Activated naive CD8-positive, alpha-beta T cell treated with anti-CD3 and anti-CD28 coated beads, Interleukin-2, amount 50 U/mL, for 24 hours (primary cell): ENCODE data around the gene GFRA3.
"Not testable (repeated sequence)": the region's sequence is repeated elsewhere in the genome, so short reads cannot be mapped to it uniquely, and the experiment has no call there.

Source experiments
- ATAC-seq: fragments of 150-1000 bp; cut with Tn5 transposase; one replicate; pipeline ENCODE4 v1.10.0; 2021
- DNase-seq: peaks from one replicate; pipeline ENCODE4 v3.0.0; 2021
- H3K27ac Mint-ChIP-seq: one replicate; pipeline ENCODE4 v1.8.0; 2021; ENCODE audit warnings: mild to moderate bottlenecking, mixed read lengths
- H3K27me3 Mint-ChIP-seq: one replicate; pipeline ENCODE4 v1.8.0; 2021; ENCODE audit warnings: mixed read lengths
- H3K36me3 Mint-ChIP-seq: one replicate; pipeline ENCODE4 v1.8.0; 2021; ENCODE audit warnings: low read depth, mixed read lengths
- H3K4me1 Mint-ChIP-seq: one replicate; pipeline ENCODE4 v1.8.0; 2021; ENCODE audit warnings: mixed read lengths
- H3K4me3 Mint-ChIP-seq: one replicate; pipeline ENCODE4 v1.8.0; 2021; ENCODE audit warnings: mild to moderate bottlenecking, moderate library complexity, mixed read lengths
- H3K9me3 Mint-ChIP-seq: one replicate; pipeline ENCODE4 v1.8.0; 2021; ENCODE audit warnings: mixed read lengths

The GFRA3 gene, protein sequence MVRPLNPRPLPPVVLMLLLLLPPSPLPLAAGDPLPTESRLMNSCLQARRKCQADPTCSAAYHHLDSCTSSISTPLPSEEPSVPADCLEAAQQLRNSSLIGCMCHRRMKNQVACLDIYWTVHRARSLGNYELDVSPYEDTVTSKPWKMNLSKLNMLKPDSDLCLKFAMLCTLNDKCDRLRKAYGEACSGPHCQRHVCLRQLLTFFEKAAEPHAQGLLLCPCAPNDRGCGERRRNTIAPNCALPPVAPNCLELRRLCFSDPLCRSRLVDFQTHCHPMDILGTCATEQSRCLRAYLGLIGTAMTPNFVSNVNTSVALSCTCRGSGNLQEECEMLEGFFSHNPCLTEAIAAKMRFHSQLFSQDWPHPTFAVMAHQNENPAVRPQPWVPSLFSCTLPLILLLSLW

GRCh38 chr5:138274189-138274853 is at the start of gene GFRA3:
Gene GFRA3 (minus strand): TSS chr5:138274621. CDS start chr5:138274424, 197 bp downstream.
- peaks cover 38% of the 10 kb centered on the region for H3K27me3 Mint-ChIP-seq
- peak within 1 kb of the TSS; percentile 78 for H3K4me3 Mint-ChIP-seq
- peaks cover 9% of the 10 kb centered on the region for H3K4me1 Mint-ChIP-seq
- DNase-seq: peak; percentile 14
- H3K9me3 Mint-ChIP-seq: no peaks in the 10 kb centered on the region
- ATAC-seq: peak; percentile 55
- no peaks in the 10 kb centered on the region for H3K36me3 Mint-ChIP-seq
- peak within 1 kb of the TSS; percentile 62 for H3K27ac Mint-ChIP-seq

DNA sequence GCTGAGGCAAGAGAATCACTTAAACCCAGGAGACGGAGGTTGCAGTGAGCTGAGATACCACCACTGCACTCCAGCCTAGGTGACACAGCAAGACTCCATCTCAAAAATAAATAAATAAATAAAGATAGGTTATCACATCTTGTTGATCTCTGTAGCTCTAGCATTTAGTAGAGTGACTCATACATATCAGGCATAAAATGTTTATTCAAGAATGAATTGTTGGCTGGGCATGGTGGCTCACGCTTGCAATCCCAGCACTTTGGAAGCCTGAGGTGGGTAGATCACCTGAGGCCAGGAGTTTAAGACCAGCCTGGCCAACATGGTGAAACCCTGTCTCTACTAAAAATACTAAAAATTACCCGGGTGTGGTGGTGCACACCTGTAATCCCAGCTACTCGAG is 43.8 kb upstream of the GFRA3 start:
- not testable (repeated sequence) for H3K4me3 Mint-ChIP-seq, H3K27me3 Mint-ChIP-seq, H3K4me1 Mint-ChIP-seq, H3K27ac Mint-ChIP-seq, DNase-seq, H3K36me3 Mint-ChIP-seq, ATAC-seq, H3K9me3 Mint-ChIP-seq

DNA sequence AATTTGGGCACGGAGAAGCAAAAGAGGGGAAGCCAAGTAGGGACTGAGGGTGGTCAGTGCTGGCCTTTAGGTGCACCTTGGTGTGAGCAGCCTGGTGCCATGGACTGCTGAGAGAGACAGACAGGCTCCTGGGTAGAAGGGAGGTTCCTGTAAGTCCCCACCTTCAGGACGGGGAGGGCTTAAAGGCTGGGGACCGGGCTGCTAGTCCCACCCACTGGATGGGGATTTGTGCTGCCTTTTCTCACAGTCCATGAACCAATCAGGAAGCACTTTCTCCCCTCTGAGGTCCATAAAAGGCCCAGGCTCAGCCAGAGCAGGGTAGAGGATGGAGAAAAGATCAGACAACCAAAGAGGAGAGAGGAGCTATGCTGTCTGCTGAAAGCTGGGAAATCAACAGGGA is 41.9 kb upstream of the GFRA3 start:
- no peak overlapping the region for H3K27ac Mint-ChIP-seq
- no peak overlapping the region for H3K4me3 Mint-ChIP-seq
- DNase-seq: no peak
- no peaks in the 10 kb centered on the region for H3K27me3 Mint-ChIP-seq
- H3K36me3 Mint-ChIP-seq: no peaks in the 10 kb centered on the region
- no peak for ATAC-seq
- no peaks in the 10 kb centered on the region for H3K9me3 Mint-ChIP-seq
- H3K4me1 Mint-ChIP-seq: no peaks in the 10 kb centered on the region

- no peak overlapping the region for H3K4me3 Mint-ChIP-seq
- no peak for DNase-seq
- H3K36me3 Mint-ChIP-seq: no peaks in the 10 kb centered on the region
- ATAC-seq: no peak
- no peak overlapping the region for H3K27ac Mint-ChIP-seq
- no peaks in the 10 kb centered on the region for H3K9me3 Mint-ChIP-seq
- H3K27me3 Mint-ChIP-seq: no peaks in the 10 kb centered on the region
- H3K4me1 Mint-ChIP-seq: no peaks in the 10 kb centered on the region
Measured at GRCh38 chr5:138315751-138316278, 41.4 kb upstream of the GFRA3 start.

GRCh38 chr5:138305797-138306196 is 31.4 kb upstream of the GFRA3 start:
- H3K4me1 Mint-ChIP-seq: no peaks in the 10 kb centered on the region
- ATAC-seq (no peak), DNase-seq (no peak)
- no peaks in the 10 kb centered on the region for H3K9me3 Mint-ChIP-seq
- no peak overlapping the region for H3K4me3 Mint-ChIP-seq
- no peaks in the 10 kb centered on the region for H3K27me3 Mint-ChIP-seq
- H3K36me3 Mint-ChIP-seq: no peaks in the 10 kb centered on the region
- no peak overlapping the region for H3K27ac Mint-ChIP-seq

- H3K27me3 Mint-ChIP-seq: no peaks in the 10 kb centered on the region
- DNase-seq: no peak
- ATAC-seq: no peak
- no peak overlapping the region for H3K4me3 Mint-ChIP-seq
- H3K36me3 Mint-ChIP-seq: no peaks in the 10 kb centered on the region
- H3K9me3 Mint-ChIP-seq: peaks cover 6% of the 10 kb centered on the region
- no peak overlapping the region for H3K27ac Mint-ChIP-seq
- H3K4me1 Mint-ChIP-seq: no peaks in the 10 kb centered on the region
Measured at GRCh38 chr5:138303372-138303771, 29.0 kb upstream of the GFRA3 start.

- ATAC-seq: no peak
- no peak for DNase-seq
- Mint-ChIP-seq H3K36me3 (no peaks in the 10 kb centered on the region), H3K9me3 (no peaks in the 10 kb centered on the region), H3K27me3 (no peaks in the 10 kb centered on the region), H3K27ac (no peak overlapping the region), H3K4me1 (no peaks in the 10 kb centered on the region), H3K4me3 (no peak overlapping the region)
Measured at GRCh38 chr5:138289296-138289695, 14.9 kb upstream of the GFRA3 start.

DNA sequence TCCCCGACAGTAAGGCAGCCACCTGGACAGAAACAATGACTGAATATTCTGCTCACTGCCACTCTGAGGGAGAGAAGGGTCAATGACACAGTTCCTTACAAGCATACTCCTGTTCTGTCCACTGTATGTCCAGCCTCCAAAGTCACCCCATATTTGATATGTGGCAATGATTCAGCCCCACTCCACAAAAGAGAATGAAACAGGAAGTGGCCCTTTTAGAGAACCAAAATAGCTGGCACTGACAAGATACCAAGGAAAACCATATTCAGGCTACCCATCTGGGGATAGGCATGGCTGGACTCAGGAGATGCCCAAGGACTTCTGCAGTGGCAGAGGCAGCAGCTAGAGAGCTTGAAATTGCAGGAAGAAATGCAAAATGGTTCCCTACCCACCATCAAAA is 12.8 kb upstream of the GFRA3 start:
- Mint-ChIP-seq H3K4me3 (no peak overlapping the region), H3K27me3 (no peaks in the 10 kb centered on the region), H3K36me3 (no peaks in the 10 kb centered on the region), H3K4me1 (peaks cover 3% of the 10 kb centered on the region), H3K27ac (no peak overlapping the region), H3K9me3 (no peaks in the 10 kb centered on the region)
- DNase-seq (no peak), ATAC-seq (no peak)

- DNase-seq (no peak), ATAC-seq (peak; percentile 65)
- Mint-ChIP-seq H3K27ac (no peak overlapping the region), H3K9me3 (no peaks in the 10 kb centered on the region), H3K4me1 (peaks cover 3% of the 10 kb centered on the region), H3K4me3 (no peak overlapping the region), H3K27me3 (no peaks in the 10 kb centered on the region), H3K36me3 (no peaks in the 10 kb centered on the region)
Measured at GRCh38 chr5:138282920-138283742, 8.7 kb upstream of the GFRA3 start.

DNA sequence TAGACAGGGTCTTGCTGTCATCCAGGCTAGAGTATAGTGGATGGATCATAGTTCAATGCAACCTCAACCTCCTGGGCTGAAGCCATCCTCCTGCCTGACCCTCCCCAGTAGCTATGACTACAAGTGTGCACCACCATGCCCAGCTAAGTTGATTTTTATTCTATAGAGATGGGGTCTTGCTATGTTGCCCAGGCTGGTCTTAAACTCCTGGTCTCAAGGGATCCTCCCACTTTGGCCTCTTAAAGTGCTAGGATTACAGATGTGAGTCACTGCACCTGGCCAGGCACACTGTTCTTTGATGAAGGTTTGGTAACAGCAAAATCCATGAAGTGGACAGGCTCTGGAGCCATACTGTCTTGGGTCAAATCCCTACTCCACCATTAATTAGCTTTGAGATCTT is 6.5 kb upstream of the GFRA3 start:
- Mint-ChIP-seq H3K9me3 (no peaks in the 10 kb centered on the region), H3K4me3 (no peak overlapping the region), H3K27ac (no peak overlapping the region), H3K36me3 (no peaks in the 10 kb centered on the region), H3K27me3 (peaks cover 2% of the 10 kb centered on the region), H3K4me1 (peaks cover 3% of the 10 kb centered on the region)
- DNase-seq (no peak), ATAC-seq (no peak)

GRCh38 chr5:138276402-138277054 is 2.1 kb upstream of the GFRA3 start:
- Mint-ChIP-seq H3K36me3 (no peaks in the 10 kb centered on the region), H3K9me3 (no peaks in the 10 kb centered on the region), H3K27me3 (peaks cover 31% of the 10 kb centered on the region), H3K4me1 (peaks cover 9% of the 10 kb centered on the region), H3K27ac (no peak overlapping the region), H3K4me3 (no peak overlapping the region)
- ATAC-seq (no peak), DNase-seq (no peak)

GRCh38 chr5:138275895-138276294 is 1.5 kb upstream of the GFRA3 start:
- H3K9me3 Mint-ChIP-seq: no peaks in the 10 kb centered on the region
- peaks cover 34% of the 10 kb centered on the region for H3K27me3 Mint-ChIP-seq
- no peak overlapping the region for H3K27ac Mint-ChIP-seq
- H3K4me1 Mint-ChIP-seq: peaks cover 9% of the 10 kb centered on the region
- no peak overlapping the region for H3K4me3 Mint-ChIP-seq
- ATAC-seq (no peak), DNase-seq (no peak)
- no peaks in the 10 kb centered on the region for H3K36me3 Mint-ChIP-seq

DNA sequence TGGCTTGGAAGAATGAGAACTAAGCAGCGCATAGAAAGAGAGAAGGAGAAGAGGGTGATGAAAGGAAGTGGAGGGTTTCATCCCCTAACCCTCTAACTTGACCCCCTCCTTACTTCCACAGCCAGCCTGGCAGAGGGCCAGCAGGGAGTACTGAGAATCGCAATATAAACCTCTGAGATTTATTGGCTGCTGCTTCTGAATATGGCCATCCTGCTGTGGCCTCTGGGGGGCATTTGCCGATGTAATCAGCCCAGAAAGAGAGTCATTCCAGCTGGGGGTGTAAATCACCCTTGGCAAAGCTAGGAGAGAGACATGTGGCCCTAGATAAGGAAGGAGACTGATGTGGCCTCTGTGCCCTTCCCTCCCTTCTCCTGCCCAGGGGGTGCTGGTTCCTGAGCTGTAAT is 960 bp upstream of the GFRA3 start:
- DNase-seq (no peak), ATAC-seq (no peak)
- no peak overlapping the region for H3K4me3 Mint-ChIP-seq
- H3K36me3 Mint-ChIP-seq: no peaks in the 10 kb centered on the region
- H3K4me1 Mint-ChIP-seq: peaks cover 9% of the 10 kb centered on the region
- H3K27me3 Mint-ChIP-seq: peaks cover 36% of the 10 kb centered on the region
- no peak overlapping the region for H3K27ac Mint-ChIP-seq
- H3K9me3 Mint-ChIP-seq: no peaks in the 10 kb centered on the region

DNA sequence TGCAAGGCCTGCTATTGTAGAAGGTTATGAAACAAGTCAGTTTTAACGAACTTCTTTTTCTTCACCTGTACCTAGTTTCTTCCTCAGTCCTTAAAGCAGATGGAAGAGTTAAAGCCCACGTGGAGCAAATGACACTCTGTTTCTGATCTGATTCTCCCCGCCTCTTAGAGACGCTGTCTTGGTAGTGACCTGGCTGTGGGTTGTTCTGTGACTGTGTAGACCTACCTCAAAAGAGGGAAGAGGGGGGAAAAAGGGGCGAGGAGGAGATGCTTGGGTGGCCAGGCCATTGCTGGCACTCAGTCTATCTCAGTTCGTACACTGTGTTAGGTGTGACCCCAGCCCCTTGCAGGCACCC is 610 bp downstream of the GFRA3 start:
- no peaks in the 10 kb centered on the region for H3K9me3 Mint-ChIP-seq
- no peak overlapping the region for H3K27ac Mint-ChIP-seq
- no peaks in the 10 kb centered on the region for H3K36me3 Mint-ChIP-seq
- DNase-seq: no peak
- H3K27me3 Mint-ChIP-seq: peaks cover 40% of the 10 kb centered on the region
- ATAC-seq: no peak
- peak overlapping the region; percentile 38 for H3K4me3 Mint-ChIP-seq
- peaks cover 9% of the 10 kb centered on the region for H3K4me1 Mint-ChIP-seq
